Peyer's patch (tissue), 4 donors: ENCODE data around the gene HAUS1. TPM values are rescaled to one million over a fixed set of nuclear protein-coding genes. Genes with fewer than 3 reads are reported as not detected.

Source experiments
- DNase-seq, 3 donors: peaks; one replicate each; pipeline ENCODE4 v3.0.0-alpha.2; 2017 to 2019
- H3K27ac ChIP-seq, 4 donors: fragments of 200-600 bp; sonication (generic); one replicate each; pipeline ENCODE4 v1.5.1; 2016 to 2019
- H3K27me3 ChIP-seq, 2 donors: fragments of 200-600 bp; sonication (generic); one replicate each; pipeline ENCODE4 v1.5.1; 2019
- H3K36me3 ChIP-seq, 3 donors: fragments of 200-600 bp; sonication (generic); one replicate each; pipeline ENCODE4 v1.5.1; 2016 to 2019
- H3K4me1 ChIP-seq, 4 donors: fragments of 200-600 bp; sonication (generic); one replicate each; pipeline ENCODE4 v1.5.1; 2016 to 2019
- H3K4me3 ChIP-seq, 4 donors: fragments of 200-600 bp; sonication (generic); 1 replicate in 3 of 4; 2 replicates in 1 of 4; pipeline ENCODE4 v1.5.1; 2016 to 2019; ENCODE audit warnings: mild to moderate bottlenecking in 1 of 4
- H3K9me3 ChIP-seq, 4 donors: fragments of 200-600 bp; sonication (generic); one replicate each; pipeline ENCODE4 v1.5.1; 2016 to 2019; ENCODE audit warnings: mild to moderate bottlenecking in 1 of 4
- POLR2A ChIP-seq, 2 donors: fragments of 450-650 bp; IDR thresholded peaks; one replicate each; pipeline ENCODE4 v1.5.1; 2017; ENCODE audit warnings: antibody characterized with exemption in 2 of 2, mild to moderate bottlenecking in 2 of 2, moderate library complexity in 2 of 2
- small RNA-seq, 2 donors: library from RNA; depleted of rRNA; stranded (forward); fragments of <200 nt; gene quantifications; one replicate each; pipeline ENCODE3, GENCODE V24; 2016
- total RNA-seq, 4 donors: library from RNA; depleted of rRNA; stranded (reverse); fragments of >200 nt; gene quantifications; one replicate each; pipeline ENCODE4 v1.1.0, GENCODE V29; 2016
- TF ChIP-seq, protein P1 (sequence below), 6 experiments: fragments of 450-650 bp in 4 of 6; fragments of 200-600 bp in 2 of 6; sonication (generic) in 1 of 6; IDR thresholded peaks; one replicate each; pipeline ENCODE4 v1.5.1; 2017 to 2019; ENCODE audit warnings: antibody characterized with exemption in 6 of 6, mild to moderate bottlenecking in 3 of 6, moderate library complexity in 1 of 6

HAUS1 gene
- total RNA-seq, 4 donors from 2014 or later: 24.1 to 54.8 (median 37.3) TPM

- no peak overlapping the region for H3K4me3 ChIP-seq
- H3K4me1 ChIP-seq: peaks cover 0 to 19% (median 0%) of the 10 kb centered on the region in 4 donors
- H3K36me3 ChIP-seq: no peaks in the 10 kb centered on the region
- no peaks in the 10 kb centered on the region for H3K27me3 ChIP-seq
- H3K27ac ChIP-seq: no peak overlapping the region
- no peaks in the 10 kb centered on the region for H3K9me3 ChIP-seq
- no peak for DNase-seq
- no peak for TF ChIP-seq POLR2A (IDR thresholded peaks at IDR 0.05)
- TF ChIP-seq, protein P1, sequence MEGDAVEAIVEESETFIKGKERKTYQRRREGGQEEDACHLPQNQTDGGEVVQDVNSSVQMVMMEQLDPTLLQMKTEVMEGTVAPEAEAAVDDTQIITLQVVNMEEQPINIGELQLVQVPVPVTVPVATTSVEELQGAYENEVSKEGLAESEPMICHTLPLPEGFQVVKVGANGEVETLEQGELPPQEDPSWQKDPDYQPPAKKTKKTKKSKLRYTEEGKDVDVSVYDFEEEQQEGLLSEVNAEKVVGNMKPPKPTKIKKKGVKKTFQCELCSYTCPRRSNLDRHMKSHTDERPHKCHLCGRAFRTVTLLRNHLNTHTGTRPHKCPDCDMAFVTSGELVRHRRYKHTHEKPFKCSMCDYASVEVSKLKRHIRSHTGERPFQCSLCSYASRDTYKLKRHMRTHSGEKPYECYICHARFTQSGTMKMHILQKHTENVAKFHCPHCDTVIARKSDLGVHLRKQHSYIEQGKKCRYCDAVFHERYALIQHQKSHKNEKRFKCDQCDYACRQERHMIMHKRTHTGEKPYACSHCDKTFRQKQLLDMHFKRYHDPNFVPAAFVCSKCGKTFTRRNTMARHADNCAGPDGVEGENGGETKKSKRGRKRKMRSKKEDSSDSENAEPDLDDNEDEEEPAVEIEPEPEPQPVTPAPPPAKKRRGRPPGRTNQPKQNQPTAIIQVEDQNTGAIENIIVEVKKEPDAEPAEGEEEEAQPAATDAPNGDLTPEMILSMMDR (IDR thresholded peaks at IDR 0.05): no peak
Observed at GRCh38 chr18:46176001-46176400, 71.8 kb downstream of the HAUS1 start.

Small RNA genes lying within 50 kb of the gene (small RNA-seq; reads per million reads assigned to genes)
- gene RNU6-1278P (0 reads per million in 2 donors), gene RNY4P37 (0 reads per million in 2 donors)

Other genes with a start within 250 kb of the HAUS1 start
- gene EPG5, start 137.1 kb upstream of the HAUS1 start, total RNA-seq: 10 to 100 TPM; 27.7 to 61.1 (median 33.3) TPM
- gene PSTPIP2, start 32.1 kb upstream of the HAUS1 start, total RNA-seq: 10 to 100 TPM in 1 of 4 donors, 1 to 10 TPM in 3; 3.5 to 17.3 (median 7.3) TPM
- gene ATP5F1A, start 6.1 kb upstream of the HAUS1 start, total RNA-seq: 100 to 1,000 TPM; 295 to 667 (median 443) TPM